Measurements from ENCODE around the gene C12orf56.

DNA sequence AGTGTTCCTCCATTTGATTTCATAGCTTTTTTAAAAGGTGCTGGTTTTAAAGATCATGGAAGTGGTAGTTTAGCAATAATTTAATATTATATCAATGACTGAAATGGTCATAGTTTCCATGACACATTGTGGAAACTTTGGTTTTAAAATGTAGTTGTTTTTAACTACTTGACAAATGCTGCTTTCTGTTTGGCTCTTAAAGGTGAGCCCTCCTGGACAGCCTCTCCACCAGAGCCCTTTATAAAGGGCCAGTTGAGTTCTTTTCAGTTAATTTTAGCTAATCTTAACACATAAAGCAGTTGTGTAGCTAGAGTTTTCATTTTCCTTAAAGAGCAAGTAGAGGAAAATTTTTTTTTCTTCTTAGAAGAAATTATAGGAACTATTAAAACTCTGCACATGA, 27.7 kb upstream of the C12orf56 start:
- TF ChIP-seq, protein P1, sequence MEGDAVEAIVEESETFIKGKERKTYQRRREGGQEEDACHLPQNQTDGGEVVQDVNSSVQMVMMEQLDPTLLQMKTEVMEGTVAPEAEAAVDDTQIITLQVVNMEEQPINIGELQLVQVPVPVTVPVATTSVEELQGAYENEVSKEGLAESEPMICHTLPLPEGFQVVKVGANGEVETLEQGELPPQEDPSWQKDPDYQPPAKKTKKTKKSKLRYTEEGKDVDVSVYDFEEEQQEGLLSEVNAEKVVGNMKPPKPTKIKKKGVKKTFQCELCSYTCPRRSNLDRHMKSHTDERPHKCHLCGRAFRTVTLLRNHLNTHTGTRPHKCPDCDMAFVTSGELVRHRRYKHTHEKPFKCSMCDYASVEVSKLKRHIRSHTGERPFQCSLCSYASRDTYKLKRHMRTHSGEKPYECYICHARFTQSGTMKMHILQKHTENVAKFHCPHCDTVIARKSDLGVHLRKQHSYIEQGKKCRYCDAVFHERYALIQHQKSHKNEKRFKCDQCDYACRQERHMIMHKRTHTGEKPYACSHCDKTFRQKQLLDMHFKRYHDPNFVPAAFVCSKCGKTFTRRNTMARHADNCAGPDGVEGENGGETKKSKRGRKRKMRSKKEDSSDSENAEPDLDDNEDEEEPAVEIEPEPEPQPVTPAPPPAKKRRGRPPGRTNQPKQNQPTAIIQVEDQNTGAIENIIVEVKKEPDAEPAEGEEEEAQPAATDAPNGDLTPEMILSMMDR (IDR thresholded peaks at IDR 0.05 in 2 of 3, conservative IDR thresholded peaks at IDR 0.05 in 1 of 3; ENCODE audit: borderline replicate concordance in 1 of 3, insufficient read depth in 1 of 3, low read depth in 2 of 3, low read length in 2 of 3), result no peak
- TF ChIP-seq, protein P2, sequence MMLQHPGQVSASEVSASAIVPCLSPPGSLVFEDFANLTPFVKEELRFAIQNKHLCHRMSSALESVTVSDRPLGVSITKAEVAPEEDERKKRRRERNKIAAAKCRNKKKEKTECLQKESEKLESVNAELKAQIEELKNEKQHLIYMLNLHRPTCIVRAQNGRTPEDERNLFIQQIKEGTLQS (IDR thresholded peaks at IDR 0.05), result no peak
- TF ChIP-seq POLR2AphosphoS5 (IDR thresholded peaks at IDR 0.05; ENCODE audit: low read depth, low read length), result no peak
